Measurements from ENCODE around the gene ZHX3.

The ZHX3 gene

DNA sequence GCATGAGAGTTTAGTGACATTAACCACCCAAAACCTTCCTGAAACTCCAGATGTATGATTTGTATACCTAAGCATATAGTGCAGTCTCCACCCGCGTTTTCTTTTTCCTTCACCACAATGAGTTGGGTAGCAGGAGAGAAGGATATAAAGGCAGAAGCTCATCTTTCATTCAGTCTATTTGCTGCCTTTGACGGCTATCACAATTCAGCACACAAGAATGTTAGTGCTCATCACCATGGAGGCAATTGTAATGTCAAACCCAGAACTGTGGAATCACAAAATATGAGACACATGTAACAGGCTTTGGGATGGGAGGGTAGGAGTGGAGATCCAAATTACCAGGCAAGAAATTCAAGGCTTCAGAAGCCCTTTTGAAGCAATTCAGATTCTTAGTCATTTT is 17.6 kb downstream of the ZHX3 start:
- H3K27me3 ChIP-seq (replicated peaks), result no peaks in the 10 kb centered on the region
- in situ Hi-C loops (cut with HindIII; ENCODE audit: low pct_ligation_motif_present, low sequenced_read_pairs), result no loop called here
- peak; percentile 33 for DNase-seq
- H3K4me3 ChIP-seq (ENCODE audit: low read depth, low read length), result no peak overlapping the region
- TF ChIP-seq, protein P1, sequence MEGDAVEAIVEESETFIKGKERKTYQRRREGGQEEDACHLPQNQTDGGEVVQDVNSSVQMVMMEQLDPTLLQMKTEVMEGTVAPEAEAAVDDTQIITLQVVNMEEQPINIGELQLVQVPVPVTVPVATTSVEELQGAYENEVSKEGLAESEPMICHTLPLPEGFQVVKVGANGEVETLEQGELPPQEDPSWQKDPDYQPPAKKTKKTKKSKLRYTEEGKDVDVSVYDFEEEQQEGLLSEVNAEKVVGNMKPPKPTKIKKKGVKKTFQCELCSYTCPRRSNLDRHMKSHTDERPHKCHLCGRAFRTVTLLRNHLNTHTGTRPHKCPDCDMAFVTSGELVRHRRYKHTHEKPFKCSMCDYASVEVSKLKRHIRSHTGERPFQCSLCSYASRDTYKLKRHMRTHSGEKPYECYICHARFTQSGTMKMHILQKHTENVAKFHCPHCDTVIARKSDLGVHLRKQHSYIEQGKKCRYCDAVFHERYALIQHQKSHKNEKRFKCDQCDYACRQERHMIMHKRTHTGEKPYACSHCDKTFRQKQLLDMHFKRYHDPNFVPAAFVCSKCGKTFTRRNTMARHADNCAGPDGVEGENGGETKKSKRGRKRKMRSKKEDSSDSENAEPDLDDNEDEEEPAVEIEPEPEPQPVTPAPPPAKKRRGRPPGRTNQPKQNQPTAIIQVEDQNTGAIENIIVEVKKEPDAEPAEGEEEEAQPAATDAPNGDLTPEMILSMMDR (IDR thresholded peaks at IDR 0.05; ENCODE audit: low read depth, low read length, missing control alignments), result no peak
- H3K36me3 ChIP-seq (replicated peaks), result no peaks in the 10 kb centered on the region
- H3K27ac ChIP-seq, result no peak overlapping the region

DNA sequence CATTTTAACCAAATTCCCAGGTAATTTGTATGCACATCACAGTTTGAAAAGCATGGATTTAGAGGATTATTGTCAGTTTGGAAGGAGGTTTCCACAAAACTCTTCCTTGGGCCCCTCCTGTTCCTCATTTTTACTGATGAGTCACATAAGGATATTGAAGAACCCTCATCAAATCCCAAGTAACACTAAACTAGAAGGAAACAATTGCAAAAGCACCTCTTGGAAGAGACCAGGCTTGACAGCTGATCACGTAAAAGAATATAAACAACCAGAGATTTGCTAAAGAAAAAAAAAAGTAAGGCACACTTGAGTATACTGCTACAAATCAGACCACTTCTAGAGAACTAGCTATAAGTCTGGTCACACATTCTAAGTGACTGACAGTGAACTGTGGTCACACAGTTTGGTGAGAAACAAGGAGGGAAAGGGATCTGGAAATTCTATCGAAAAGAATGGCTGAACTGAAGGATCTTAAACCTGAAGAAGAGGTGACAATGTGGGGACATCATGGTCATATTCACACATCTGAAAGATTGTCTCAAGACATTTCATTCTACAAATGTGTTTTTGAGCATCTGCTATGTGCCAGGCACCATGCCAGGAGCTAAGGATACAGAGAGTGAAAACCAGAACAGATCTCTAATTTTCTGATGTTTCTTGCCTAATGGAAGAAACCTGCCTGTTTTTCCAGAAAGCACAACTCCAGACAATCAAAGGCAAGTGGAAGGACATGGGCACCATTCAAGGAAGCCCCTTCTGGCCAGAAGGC is 24.1 kb downstream of the ZHX3 start:
- no peak overlapping the region for H3K27ac ChIP-seq

DNA sequence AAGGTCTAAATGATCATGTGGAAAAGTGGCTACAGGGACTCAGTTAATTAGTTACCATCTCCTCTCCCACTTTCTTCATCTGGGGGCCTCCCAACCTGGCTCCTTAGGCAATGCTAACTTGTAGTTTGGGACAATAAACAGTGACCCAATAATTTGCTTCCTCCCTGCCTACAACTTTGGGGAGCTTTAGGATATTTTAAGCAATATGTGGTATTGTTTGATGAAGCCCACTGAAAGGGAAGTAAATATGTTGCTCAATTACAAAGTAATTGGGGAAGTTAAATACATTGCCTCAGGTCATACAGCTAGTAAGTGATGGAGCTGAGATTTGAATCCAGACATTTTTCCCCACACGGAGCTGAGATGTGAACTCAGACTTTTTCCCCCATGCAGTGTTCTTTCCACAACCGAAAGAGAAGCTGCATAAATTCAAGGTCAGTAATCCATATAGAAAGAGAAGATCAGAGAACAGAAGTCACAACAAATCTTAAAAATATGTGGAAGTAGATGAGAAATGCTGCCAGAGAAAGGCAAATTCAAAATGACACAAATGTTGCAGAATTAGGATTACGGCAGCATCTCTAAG is 26.6 kb downstream of the ZHX3 start:
- no peaks in the 10 kb centered on the region for H3K36me3 ChIP-seq (replicated peaks)
- H3K27me3 ChIP-seq (replicated peaks), result no peaks in the 10 kb centered on the region
- in situ Hi-C loops (cut with HindIII; ENCODE audit: low pct_ligation_motif_present, low sequenced_read_pairs), result no loop called here
- H3K4me3 ChIP-seq (ENCODE audit: low read depth, low read length), result no peak overlapping the region
- no peak overlapping the region for H3K27ac ChIP-seq
- no peak for DNase-seq
- TF ChIP-seq, protein P1 (IDR thresholded peaks at IDR 0.05; ENCODE audit: low read depth, low read length, missing control alignments), result no peak

More for the DNA sequence above, 24.1 kb downstream of the ZHX3 start:
- no peaks in the 10 kb centered on the region for H3K36me3 ChIP-seq (replicated peaks)
- TF ChIP-seq, protein P1 (IDR thresholded peaks at IDR 0.05; ENCODE audit: low read depth, low read length, missing control alignments), result no peak
- no peak overlapping the region for H3K4me3 ChIP-seq (ENCODE audit: low read depth, low read length)
- no peaks in the 10 kb centered on the region for H3K27me3 ChIP-seq (replicated peaks)
- DNase-seq, result no peak
- in situ Hi-C loops (cut with HindIII; ENCODE audit: low pct_ligation_motif_present, low sequenced_read_pairs), result no loop called here

DNA sequence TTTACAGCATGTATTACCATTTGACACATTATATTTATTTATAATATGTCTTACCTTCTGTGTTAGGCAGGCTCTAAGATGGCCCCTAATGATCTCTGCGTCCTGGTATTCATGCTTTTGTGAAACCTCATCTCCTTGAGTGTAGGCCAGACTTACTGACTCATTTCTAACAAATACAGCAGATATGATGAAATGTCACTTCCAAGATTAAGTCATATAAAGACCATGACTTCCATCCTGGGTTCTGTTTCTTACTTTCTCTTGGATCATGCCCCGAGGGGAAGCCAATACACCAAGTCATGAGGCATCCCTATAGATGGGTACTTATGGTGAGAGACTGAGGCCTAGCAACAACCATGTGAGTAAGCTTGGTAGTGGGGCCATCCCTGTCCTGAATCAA is 30.2 kb downstream of the ZHX3 start:
- TF ChIP-seq, protein P1 (IDR thresholded peaks at IDR 0.05; ENCODE audit: low read depth, low read length, missing control alignments), result no peak
- Histone ChIP-seq H3K36me3 (replicated peaks) (no peaks in the 10 kb centered on the region), H3K4me3 (ENCODE audit: low read depth, low read length) (no peak overlapping the region), H3K27me3 (replicated peaks) (no peaks in the 10 kb centered on the region), H3K27ac (peak overlapping the region; percentile 70)
- DNase-seq, result peak; percentile 82
- in situ Hi-C loops (cut with HindIII; ENCODE audit: low pct_ligation_motif_present, low sequenced_read_pairs), result no loop called here

DNA sequence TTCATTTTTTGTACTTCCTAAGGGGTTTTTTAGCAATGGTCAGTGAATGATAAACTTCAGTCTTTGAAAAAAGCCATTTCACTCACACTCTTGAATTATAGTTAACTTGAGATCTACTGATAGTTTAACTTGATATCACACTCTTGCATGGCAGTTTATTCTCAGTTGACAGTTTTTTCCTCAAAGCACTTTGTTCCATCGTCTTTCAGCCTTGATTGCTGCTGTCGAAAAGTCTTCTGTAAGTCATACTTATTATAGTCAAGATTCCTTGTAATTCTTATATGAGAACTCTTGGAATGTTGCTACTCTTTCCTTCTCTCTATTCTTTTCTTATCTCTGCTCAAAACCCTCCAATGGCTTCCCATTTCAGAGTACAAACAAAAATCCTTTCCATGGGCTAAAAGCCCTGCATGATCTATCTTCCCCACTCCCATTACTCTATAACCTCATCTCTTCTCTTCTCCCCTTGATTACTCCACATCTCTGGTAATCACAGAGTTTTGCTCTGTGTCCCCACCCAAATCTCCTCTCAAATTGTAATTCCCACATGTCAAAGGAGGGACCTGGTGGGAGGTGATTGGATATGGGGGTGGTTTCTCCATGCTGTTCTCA is 31.2 kb downstream of the ZHX3 start:
- no peaks in the 10 kb centered on the region for H3K36me3 ChIP-seq (replicated peaks)
- H3K4me3 ChIP-seq (ENCODE audit: low read depth, low read length), result no peak overlapping the region
- no peak for DNase-seq
- in situ Hi-C loops (cut with HindIII; ENCODE audit: low pct_ligation_motif_present, low sequenced_read_pairs), result no loop called here
- TF ChIP-seq, protein P1 (IDR thresholded peaks at IDR 0.05; ENCODE audit: low read depth, low read length, missing control alignments), result no peak
- no peaks in the 10 kb centered on the region for H3K27me3 ChIP-seq (replicated peaks)
- H3K27ac ChIP-seq, result peak overlapping the region; percentile 59

All from brain microvascular endothelial cell (primary cell).